Ascending aorta (tissue), 2 donors: ENCODE results near the gene SMPD3. TPM values are rescaled to one million over a fixed set of nuclear protein-coding genes. Genes with fewer than 3 reads are reported as not detected.

Source experiments
- DNase-seq, 2 donors: peaks; one replicate each; pipeline ENCODE4 v3.0.0-alpha.2; 2019; ENCODE audit warnings: low spot score in 2 of 2
- H3K27ac ChIP-seq, 2 donors: fragments of 200-600 bp; sonication (generic); one replicate each; pipeline ENCODE4 v1.5.1; 2016 to 2017; ENCODE audit warnings: mild to moderate bottlenecking in 1 of 2
- H3K27me3 ChIP-seq: fragments of 200-600 bp; sonication (generic); one replicate; pipeline ENCODE4 v1.5.1; 2017
- H3K36me3 ChIP-seq, 2 donors: fragments of 200-600 bp; sonication (generic); one replicate each; pipeline ENCODE4 v1.5.1; 2016
- H3K4me1 ChIP-seq, 2 donors: fragments of 200-600 bp; sonication (generic); one replicate each; pipeline ENCODE4 v1.5.1; 2016 to 2017; ENCODE audit warnings: mild to moderate bottlenecking in 1 of 2
- H3K4me3 ChIP-seq, 2 donors: fragments of 200-600 bp; sonication (generic); one replicate each; pipeline ENCODE4 v1.5.1; 2016 to 2017; ENCODE audit warnings: mild to moderate bottlenecking in 1 of 2
- H3K9me3 ChIP-seq, 2 donors: fragments of 200-600 bp; sonication (generic); one replicate each; pipeline ENCODE4 v1.5.1; 2016
- intact Hi-C: fragments of 100-400 bp; cut with DNase I; formaldehyde crosslinking; loops from one replicate; pipeline ENCODE4 v1.15.1; 2023
- total RNA-seq: library from RNA; depleted of rRNA; stranded (reverse); fragments of >200 nt; gene quantifications from one replicate; pipeline ENCODE4 v1.1.0, GENCODE V29; 2016
- TF ChIP-seq, protein P1 (sequence below), 3 experiments: fragments of 200-600 bp in 2 of 3; fragments of 450-650 bp in 1 of 3; sonication (generic) in 2 of 3; IDR thresholded peaks; one replicate each; pipeline ENCODE4 v1.5.1; 2016 to 2019; ENCODE audit warnings: antibody characterized with exemption in 3 of 3, mild to moderate bottlenecking in 1 of 3, moderate library complexity in 1 of 3

The SMPD3 gene
- total RNA-seq, 1 donor from 2014 or later, result not detected

DNA sequence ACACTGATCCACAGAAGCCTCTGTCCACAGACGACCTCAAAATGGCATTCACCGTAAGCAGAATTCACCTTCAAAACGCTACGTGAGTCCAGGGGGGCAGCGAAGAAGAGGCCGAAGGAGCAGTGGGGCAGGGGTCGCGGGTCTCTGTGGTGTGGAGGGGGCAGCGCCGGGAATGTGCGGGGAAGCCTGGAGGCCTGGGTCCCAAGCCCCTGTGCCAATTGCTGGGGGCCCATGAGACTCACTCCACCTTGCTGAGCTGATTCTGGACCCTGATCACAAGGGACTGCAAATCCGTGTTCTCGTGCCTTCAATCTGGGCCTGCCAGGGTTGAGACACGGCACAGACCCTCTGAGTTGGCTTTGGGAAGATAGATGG, 43.3 kb upstream of the SMPD3 start:
- intact Hi-C loops, result no loop called here
- Histone ChIP-seq H3K9me3 (no peaks in the 10 kb centered on the region), H3K4me3 (no peak overlapping the region), H3K4me1 (no peaks in the 10 kb centered on the region), H3K36me3 (no peaks in the 10 kb centered on the region), H3K27ac (no peak overlapping the region), H3K27me3 (no peaks in the 10 kb centered on the region)
- TF ChIP-seq, protein P1, sequence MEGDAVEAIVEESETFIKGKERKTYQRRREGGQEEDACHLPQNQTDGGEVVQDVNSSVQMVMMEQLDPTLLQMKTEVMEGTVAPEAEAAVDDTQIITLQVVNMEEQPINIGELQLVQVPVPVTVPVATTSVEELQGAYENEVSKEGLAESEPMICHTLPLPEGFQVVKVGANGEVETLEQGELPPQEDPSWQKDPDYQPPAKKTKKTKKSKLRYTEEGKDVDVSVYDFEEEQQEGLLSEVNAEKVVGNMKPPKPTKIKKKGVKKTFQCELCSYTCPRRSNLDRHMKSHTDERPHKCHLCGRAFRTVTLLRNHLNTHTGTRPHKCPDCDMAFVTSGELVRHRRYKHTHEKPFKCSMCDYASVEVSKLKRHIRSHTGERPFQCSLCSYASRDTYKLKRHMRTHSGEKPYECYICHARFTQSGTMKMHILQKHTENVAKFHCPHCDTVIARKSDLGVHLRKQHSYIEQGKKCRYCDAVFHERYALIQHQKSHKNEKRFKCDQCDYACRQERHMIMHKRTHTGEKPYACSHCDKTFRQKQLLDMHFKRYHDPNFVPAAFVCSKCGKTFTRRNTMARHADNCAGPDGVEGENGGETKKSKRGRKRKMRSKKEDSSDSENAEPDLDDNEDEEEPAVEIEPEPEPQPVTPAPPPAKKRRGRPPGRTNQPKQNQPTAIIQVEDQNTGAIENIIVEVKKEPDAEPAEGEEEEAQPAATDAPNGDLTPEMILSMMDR (IDR thresholded peaks at IDR 0.05), result no peak
- no peak for DNase-seq

DNA sequence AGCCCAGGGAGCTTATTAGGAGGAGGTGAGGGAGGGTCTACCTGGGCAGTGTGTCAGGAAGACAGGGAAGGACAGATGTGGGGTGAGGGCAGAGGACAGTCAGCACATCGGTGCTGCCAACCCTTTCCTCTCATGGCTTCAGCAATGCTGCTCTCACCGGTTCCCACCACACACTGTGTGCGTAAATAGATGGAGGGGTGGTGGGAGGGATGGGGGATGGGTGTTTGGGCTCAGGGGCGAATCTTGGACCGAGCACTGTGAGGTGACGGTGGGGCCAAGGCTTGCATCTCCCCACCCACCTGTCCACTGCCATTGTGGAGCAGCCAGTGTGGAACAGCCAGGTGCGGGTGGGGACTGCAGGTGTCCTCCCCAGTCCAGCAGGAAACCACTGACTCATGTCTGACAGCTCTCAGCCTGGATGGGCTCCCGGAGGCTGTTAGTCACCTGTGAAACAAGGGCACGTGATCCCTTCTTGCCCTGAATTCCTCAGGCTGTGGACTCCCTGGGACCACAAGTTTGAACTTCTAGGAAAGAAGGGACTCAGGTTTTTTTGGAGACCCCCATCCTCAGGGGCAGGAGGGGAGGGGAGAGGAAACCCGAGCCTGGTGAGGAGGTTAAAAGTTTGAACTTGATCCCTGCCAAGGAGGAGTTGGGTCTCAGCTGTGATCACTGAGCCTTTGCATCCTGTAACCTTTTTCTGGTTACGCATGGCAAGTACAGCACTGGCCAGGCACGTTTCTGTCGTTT, 42.7 kb upstream of the SMPD3 start:
- H3K36me3 ChIP-seq, result no peaks in the 10 kb centered on the region
- intact Hi-C loops, result no loop called here
- TF ChIP-seq, protein P1 (IDR thresholded peaks at IDR 0.05), result no peak
- no peak overlapping the region for H3K27ac ChIP-seq
- no peak for DNase-seq
- H3K4me1 ChIP-seq, result no peaks in the 10 kb centered on the region
- H3K9me3 ChIP-seq, result no peaks in the 10 kb centered on the region
- no peak overlapping the region for H3K4me3 ChIP-seq
- no peaks in the 10 kb centered on the region for H3K27me3 ChIP-seq

DNA sequence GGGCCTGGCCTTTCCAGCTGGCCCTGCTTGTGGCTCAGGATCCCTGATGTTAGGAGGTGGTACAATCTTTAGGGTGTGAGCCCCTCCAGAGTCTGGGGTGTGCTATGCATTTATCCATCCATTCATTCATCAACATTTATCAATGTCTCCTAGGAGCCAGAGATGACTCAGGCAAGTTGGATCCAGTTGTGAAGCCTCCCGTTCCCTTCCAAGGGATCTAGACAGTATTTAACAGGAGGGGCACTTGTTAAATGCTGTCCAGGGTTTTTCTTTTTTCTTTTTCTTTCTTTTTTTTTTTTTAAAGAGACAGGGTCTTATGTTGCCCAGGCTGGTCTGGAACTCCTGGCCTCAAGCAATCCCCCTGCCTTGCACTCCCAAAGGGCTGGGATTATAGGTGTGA, 42.0 kb upstream of the SMPD3 start:
- no peaks in the 10 kb centered on the region for H3K36me3 ChIP-seq
- no peak overlapping the region for H3K27ac ChIP-seq
- no peaks in the 10 kb centered on the region for H3K9me3 ChIP-seq
- intact Hi-C loops, result no loop called here
- no peak for DNase-seq
- H3K27me3 ChIP-seq, result no peaks in the 10 kb centered on the region
- TF ChIP-seq, protein P1 (IDR thresholded peaks at IDR 0.05), result no peak
- no peak overlapping the region for H3K4me3 ChIP-seq
- no peaks in the 10 kb centered on the region for H3K4me1 ChIP-seq

DNA sequence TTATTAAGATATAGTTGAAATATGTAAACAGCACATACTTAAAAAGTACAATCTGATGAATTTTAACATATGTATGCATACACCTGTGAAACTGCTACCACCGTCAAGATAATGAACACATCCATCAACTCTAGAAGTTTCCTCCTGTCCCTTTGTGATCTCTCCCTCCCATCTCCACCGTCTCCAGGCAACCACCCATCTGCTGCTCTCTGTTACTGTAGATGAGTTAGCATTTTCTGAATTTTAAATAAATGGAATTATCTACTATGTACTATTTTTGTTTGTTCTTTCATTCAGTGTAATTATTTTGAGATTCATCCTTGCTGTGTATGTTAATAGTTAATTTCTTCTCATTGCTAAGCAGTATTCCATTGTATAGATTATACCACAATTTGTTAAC, 40.2 kb upstream of the SMPD3 start:
- intact Hi-C loops, result no loop called here
- no peak overlapping the region for H3K27ac ChIP-seq
- H3K27me3 ChIP-seq, result no peaks in the 10 kb centered on the region
- H3K4me3 ChIP-seq, result no peak overlapping the region
- no peaks in the 10 kb centered on the region for H3K9me3 ChIP-seq
- TF ChIP-seq, protein P1 (IDR thresholded peaks at IDR 0.05), result no peak
- DNase-seq, result no peak
- no peaks in the 10 kb centered on the region for H3K36me3 ChIP-seq
- no peaks in the 10 kb centered on the region for H3K4me1 ChIP-seq

DNA sequence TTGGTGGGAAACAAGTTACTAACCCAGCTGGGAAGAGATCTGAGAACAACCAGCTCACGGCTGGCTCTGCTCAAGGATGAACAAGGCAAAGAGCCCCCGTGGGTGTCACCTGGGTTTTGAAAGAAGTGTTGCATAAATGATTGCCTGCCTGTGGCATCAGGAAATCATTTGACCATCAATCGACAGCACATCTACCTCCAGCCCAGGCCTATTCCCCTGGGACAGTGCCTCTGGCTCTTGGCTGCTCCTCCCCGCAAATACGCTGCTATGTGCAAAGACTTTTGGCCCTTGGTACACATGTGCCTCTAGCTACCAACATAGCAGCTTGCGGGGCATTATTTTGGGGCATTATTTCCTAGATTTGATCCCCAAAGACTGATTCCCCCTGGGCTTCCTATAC, 39.4 kb upstream of the SMPD3 start:
- intact Hi-C loops, result no loop called here
- no peak for DNase-seq
- no peak overlapping the region for H3K4me3 ChIP-seq
- no peaks in the 10 kb centered on the region for H3K9me3 ChIP-seq
- TF ChIP-seq, protein P1 (IDR thresholded peaks at IDR 0.05), result no peak
- no peak overlapping the region for H3K27ac ChIP-seq
- no peaks in the 10 kb centered on the region for H3K36me3 ChIP-seq
- H3K27me3 ChIP-seq, result no peaks in the 10 kb centered on the region
- H3K4me1 ChIP-seq, result no peaks in the 10 kb centered on the region

DNA sequence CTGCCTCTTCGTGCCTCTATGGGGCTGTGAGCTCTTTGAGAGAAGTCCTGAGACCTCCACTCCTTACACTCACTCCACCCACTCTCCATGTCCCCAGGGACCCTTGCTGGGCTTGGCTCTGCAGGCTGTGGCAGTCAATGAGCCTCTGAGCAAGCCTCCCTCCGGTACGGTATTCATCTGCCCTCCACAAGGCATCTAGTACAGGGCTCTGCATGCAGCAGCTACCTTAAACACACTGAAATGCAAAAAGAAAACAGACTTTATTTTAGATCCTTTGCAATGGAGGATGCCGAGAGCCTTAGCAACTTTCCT, 38.9 kb upstream of the SMPD3 start:
- intact Hi-C loops, result no loop called here
- TF ChIP-seq, protein P1 (IDR thresholded peaks at IDR 0.05), result no peak
- Histone ChIP-seq H3K4me1 (no peaks in the 10 kb centered on the region), H3K27ac (no peak overlapping the region), H3K27me3 (no peaks in the 10 kb centered on the region), H3K4me3 (no peak overlapping the region), H3K36me3 (no peaks in the 10 kb centered on the region), H3K9me3 (no peaks in the 10 kb centered on the region)
- no peak for DNase-seq
